Esophagus (tissue), 2 donors: Measurements from ENCODE around the gene SMARCC1. TPM values are rescaled to one million over a fixed set of nuclear protein-coding genes. Genes with fewer than 3 reads are reported as not detected.

ENCODE experiments used
- H3K27ac ChIP-seq, 2 donors: one replicate each; pipeline ENCODE4 v1.5.1; 2013; ENCODE audit warnings: low read depth in 2 of 2, mild to moderate bottlenecking in 2 of 2, inconsistent platforms in 1 of 2, low read length in 1 of 2, moderate library complexity in 1 of 2
- H3K27me3 ChIP-seq, 2 donors: one replicate each; pipeline ENCODE4 v1.6.1; 2013; ENCODE audit warnings: low read length in 2 of 2, control low read depth in 1 of 2, mild to moderate bottlenecking in 1 of 2; ENCODE audit not compliant: insufficient read depth in 2 of 2, control insufficient read depth in 1 of 2
- H3K36me3 ChIP-seq, 2 donors: one replicate each; pipeline ENCODE4 v1.6.1; 2013; ENCODE audit warnings: low read length in 1 of 2; ENCODE audit not compliant: control insufficient read depth in 2 of 2, insufficient read depth in 2 of 2
- H3K4me1 ChIP-seq, 2 donors: one replicate each; pipeline ENCODE4 v1.6.1; 2013; ENCODE audit warnings: low read length in 1 of 2; ENCODE audit not compliant: control insufficient read depth in 2 of 2, insufficient read depth in 2 of 2
- H3K4me3 ChIP-seq, 2 donors: one replicate each; pipeline ENCODE4 v1.5.1; 2013; ENCODE audit warnings: low read length in 2 of 2, mild to moderate bottlenecking in 2 of 2, low read depth in 1 of 2, moderate library complexity in 1 of 2
- H3K9me3 ChIP-seq, 2 donors: one replicate each; pipeline ENCODE4 v1.6.1; 2013; ENCODE audit warnings: mild to moderate bottlenecking in 2 of 2, low read depth in 1 of 2, low read length in 1 of 2, moderate library complexity in 1 of 2; ENCODE audit not compliant: control insufficient read depth in 2 of 2, insufficient read depth in 1 of 2
- WGBS, 2 donors: extraction: QIAGEN DNeasy Blood & Tissue Kit; methylation state at CpG; one replicate each; pipeline ENCODE4 v1.1.7; 2013; 5-methylcytosine and 5-hydroxymethylcytosine counted together
- polyA plus RNA-seq, 2 donors: library from polyadenylated mRNA; stranded (reverse); fragments of 200-250 nt; gene quantifications; one replicate each; pipeline ENCODE4 v1.2.3, GENCODE V29; 2013
- donor health status: healthy with polysubstance abuse.
- donor health status: Bipolar disorder and iron deficiency.

Gene SMARCC1
- polyA plus RNA-seq, 2 donors, result 11.0 to 13.8 TPM

- Histone ChIP-seq H3K27me3 (no peaks in the 10 kb centered on the region), H3K36me3 (peaks cover 0 to 6% of the 10 kb centered on the region in 2 donors), H3K9me3 (no peaks in the 10 kb centered on the region), H3K4me1 (no peaks in the 10 kb centered on the region), H3K27ac (no peak overlapping the region), H3K4me3 (no peak overlapping the region)
- 88 to 91% methylated on average over 4 of the region's 4 CpGs for WGBS, 2 donors
Measured at GRCh38 chr3:47715928-47716327, 65.8 kb downstream of the SMARCC1 start.

- no peaks in the 10 kb centered on the region for H3K9me3 ChIP-seq
- H3K4me1 ChIP-seq, result no peaks in the 10 kb centered on the region
- no peaks in the 10 kb centered on the region for H3K27me3 ChIP-seq
- no peak overlapping the region for H3K27ac ChIP-seq
- peaks cover 0 to 3% of the 10 kb centered on the region in 2 donors for H3K36me3 ChIP-seq
- H3K4me3 ChIP-seq, result no peak overlapping the region
- 92% methylated on average over 6 of the region's 6 CpGs for WGBS, 2 donors
Measured at GRCh38 chr3:47714606-47715005, 67.1 kb downstream of the SMARCC1 start.

- no peak overlapping the region for H3K4me3 ChIP-seq
Measured at GRCh38 chr3:47713655-47714054, 68.0 kb downstream of the SMARCC1 start.

GRCh38 chr3:47712398-47712797 is 69.3 kb downstream of the SMARCC1 start:
- Histone ChIP-seq H3K4me3 (no peak overlapping the region), H3K27me3 (no peaks in the 10 kb centered on the region), H3K9me3 (no peaks in the 10 kb centered on the region), H3K27ac (no peak overlapping the region), H3K4me1 (no peaks in the 10 kb centered on the region), H3K36me3 (peaks cover 0 to under 1% of the 10 kb centered on the region in 2 donors)
- 82 to 91% methylated on average over 2 of the region's 2 CpGs for WGBS, 2 donors

More at GRCh38 chr3:47713655-47714054, 68.0 kb downstream of the SMARCC1 start:
- Histone ChIP-seq H3K9me3 (no peaks in the 10 kb centered on the region), H3K27me3 (no peaks in the 10 kb centered on the region), H3K36me3 (peaks cover 0 to 3% of the 10 kb centered on the region in 2 donors), H3K27ac (no peak overlapping the region), H3K4me1 (no peaks in the 10 kb centered on the region)
- 93% methylated on average over 2 of the region's 2 CpGs for WGBS, 2 donors

DNA sequence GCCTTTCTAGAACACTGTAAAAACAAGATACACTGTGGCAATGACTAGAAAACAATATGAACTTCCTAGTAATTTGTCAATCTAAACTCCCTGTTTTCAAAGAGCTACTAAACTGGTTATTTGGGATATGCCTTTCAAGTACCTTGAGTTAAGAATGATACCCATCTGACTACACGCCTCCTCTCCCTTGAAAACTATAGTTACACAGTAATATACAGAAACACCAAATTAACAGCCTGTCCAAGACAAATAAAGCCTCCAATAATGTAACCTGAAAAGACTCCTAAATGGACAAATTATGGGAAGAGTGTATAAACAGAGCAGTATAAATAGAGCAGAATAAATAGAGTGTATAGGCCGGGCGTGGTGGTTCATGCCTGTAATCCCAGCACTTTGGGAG is 70.1 kb downstream of the SMARCC1 start:
- no peaks in the 10 kb centered on the region for H3K9me3 ChIP-seq
- no peaks in the 10 kb centered on the region for H3K27me3 ChIP-seq
- no peaks in the 10 kb centered on the region for H3K4me1 ChIP-seq
- no peak overlapping the region for H3K4me3 ChIP-seq
- no peak overlapping the region for H3K27ac ChIP-seq
- H3K36me3 ChIP-seq, result no peaks in the 10 kb centered on the region
- 93% methylated on average over 3 of the region's 3 CpGs for WGBS, 2 donors

DNA sequence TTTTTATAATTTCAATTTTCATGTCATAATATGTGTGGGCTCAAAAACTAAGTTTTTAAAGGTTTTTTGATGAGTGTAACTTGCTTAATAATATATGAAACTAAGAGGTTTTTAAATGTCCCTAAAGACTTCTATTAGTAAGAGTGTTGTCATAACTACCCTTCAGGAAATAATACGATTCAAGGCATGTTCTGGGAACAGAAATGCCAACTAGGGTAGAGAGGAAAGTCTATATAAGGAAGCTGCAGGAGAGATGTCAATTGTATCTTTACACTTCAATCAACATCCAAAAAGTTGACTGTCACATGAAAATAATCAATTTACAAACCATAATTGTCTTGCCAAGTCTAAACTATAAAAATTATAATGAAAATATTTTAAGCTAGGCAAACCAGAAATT is 76.3 kb downstream of the SMARCC1 start:
- peaks cover 0 to 5% of the 10 kb centered on the region in 2 donors for H3K36me3 ChIP-seq
- H3K27me3 ChIP-seq, result no peaks in the 10 kb centered on the region
- no peak overlapping the region for H3K27ac ChIP-seq
- WGBS, 2 donors, result 59 to 64% methylated on average over 1 of the region's 1 CpG
- H3K9me3 ChIP-seq, result no peaks in the 10 kb centered on the region
- H3K4me1 ChIP-seq, result no peaks in the 10 kb centered on the region
- H3K4me3 ChIP-seq, result no peak overlapping the region

DNA sequence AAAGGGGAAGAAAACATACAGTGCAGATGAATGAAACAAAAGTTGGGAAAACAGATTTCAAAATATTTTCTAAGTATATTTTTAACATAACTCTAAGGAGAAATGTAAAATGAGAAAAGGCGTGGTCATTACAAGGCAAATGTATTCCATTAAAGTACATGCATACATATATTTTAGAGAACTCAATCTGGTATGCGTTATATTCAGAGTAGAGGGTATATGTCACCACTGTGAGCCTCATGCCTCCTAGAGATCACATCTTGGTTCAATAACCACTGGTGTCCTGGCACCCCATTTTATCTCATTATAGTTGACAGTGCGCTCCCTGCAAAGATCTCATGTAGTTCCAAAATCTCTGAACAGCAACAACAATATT is 77.5 kb downstream of the SMARCC1 start:
- H3K4me1 ChIP-seq, result no peaks in the 10 kb centered on the region
- H3K27ac ChIP-seq, result no peak overlapping the region
- H3K27me3 ChIP-seq, result no peaks in the 10 kb centered on the region
- H3K36me3 ChIP-seq, result peaks cover 0 to 5% of the 10 kb centered on the region in 2 donors
- H3K9me3 ChIP-seq, result no peaks in the 10 kb centered on the region
- WGBS, 2 donors, result 96 to 98% methylated on average over 3 of the region's 3 CpGs
- no peak overlapping the region for H3K4me3 ChIP-seq

DNA sequence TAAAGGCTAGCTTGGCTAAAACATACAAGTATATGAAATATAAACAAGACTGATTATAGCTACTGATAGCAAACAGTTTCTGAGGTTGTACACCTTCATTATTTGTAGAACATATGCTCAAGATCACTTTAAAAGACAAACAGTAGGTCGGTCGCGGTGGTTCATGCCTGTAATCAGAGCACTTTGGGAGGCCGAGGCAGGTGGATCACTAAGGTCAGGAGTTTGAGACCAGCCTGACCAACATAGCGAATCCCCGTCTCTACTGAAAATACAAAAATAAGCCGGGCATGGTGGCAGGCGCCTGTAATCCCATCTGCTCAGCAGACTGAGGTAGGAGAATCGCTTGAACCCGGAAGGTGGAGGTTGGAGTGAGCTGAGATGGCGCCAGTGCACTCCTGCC is 80.3 kb downstream of the SMARCC1 start:
- H3K27ac ChIP-seq, result no peak overlapping the region
- no peak overlapping the region for H3K4me3 ChIP-seq
- no peaks in the 10 kb centered on the region for H3K27me3 ChIP-seq
- 96 to 97% methylated on average over 11 of the region's 11 CpGs for WGBS, 2 donors
- peaks cover 0 to 5% of the 10 kb centered on the region in 2 donors for H3K36me3 ChIP-seq
- no peaks in the 10 kb centered on the region for H3K9me3 ChIP-seq
- no peaks in the 10 kb centered on the region for H3K4me1 ChIP-seq

GRCh38 chr3:47692158-47692557 is 89.5 kb downstream of the SMARCC1 start:
- Histone ChIP-seq H3K9me3 (no peaks in the 10 kb centered on the region), H3K36me3 (peaks cover 2 to 9% of the 10 kb centered on the region in 2 donors), H3K27me3 (no peaks in the 10 kb centered on the region), H3K4me3 (no peak overlapping the region), H3K4me1 (no peaks in the 10 kb centered on the region), H3K27ac (no peak overlapping the region)

DNA sequence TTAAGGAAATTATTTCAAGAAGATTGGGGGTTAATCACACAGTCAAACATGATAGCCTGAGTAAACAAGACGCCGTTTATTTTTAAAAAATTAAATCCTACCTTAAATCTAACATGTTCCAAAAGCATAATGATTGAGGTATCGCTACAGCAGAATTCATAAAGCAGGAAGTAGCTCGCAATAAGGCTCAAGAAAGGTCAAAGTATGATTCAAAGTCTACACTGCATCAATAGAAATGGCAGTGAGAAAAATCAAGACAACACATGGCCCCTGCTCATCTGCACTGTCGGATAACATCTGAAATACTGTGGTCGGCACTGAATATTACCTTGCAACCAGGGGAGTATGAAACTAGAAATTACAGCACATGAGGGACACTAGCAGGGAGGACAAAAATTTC is 93.2 kb downstream of the SMARCC1 start:
- no peak overlapping the region for H3K4me3 ChIP-seq
- H3K4me1 ChIP-seq, result no peaks in the 10 kb centered on the region
- H3K36me3 ChIP-seq, result peaks cover 0 to 9% of the 10 kb centered on the region in 2 donors
- 83 to 91% methylated on average over 6 of the region's 6 CpGs for WGBS, 2 donors
- H3K27me3 ChIP-seq, result no peaks in the 10 kb centered on the region
- H3K27ac ChIP-seq, result no peak overlapping the region
- H3K9me3 ChIP-seq, result no peaks in the 10 kb centered on the region
